BJ (cell line): ENCODE data around the gene IFT80. TPM values are rescaled to one million over a fixed set of nuclear protein-coding genes. Genes with fewer than 3 reads are reported as not detected.

Source experiments
- CTCF ChIA-PET: fragments of 350-600 bp; formaldehyde crosslinking; extraction: SDS; loops from one replicate; lab custom pipeline; 2021; ENCODE audit warnings: antibody characterized with exemption, inconsistent platforms; lab: Yijun Ruan, JAX
- POLR2A ChIA-PET: fragments of 300-600 bp; sonication (Branson Sonifier 250); formaldehyde crosslinking; extraction: SDS; loops from one replicate; lab custom pipeline; 2021; ENCODE audit warnings: antibody characterized with exemption; lab: Charles Lee
- DNase-seq: peaks from one replicate; pipeline ENCODE4 v3.0.0-alpha.2; 2011; ENCODE audit warnings: low read depth
- H3K27me3 ChIP-seq: 2 replicates; pipeline ENCODE4 v1.6.0; 2011; ENCODE audit warnings: low read length; ENCODE audit not compliant: control insufficient read depth, insufficient read depth
- H3K36me3 ChIP-seq: 2 replicates; pipeline ENCODE4 v1.5.1; 2011; ENCODE audit warnings: low read length; ENCODE audit not compliant: control insufficient read depth, insufficient read depth
- H3K4me3 ChIP-seq: 2 replicates; pipeline ENCODE4 v1.5.1; 2011; ENCODE audit warnings: low read depth, mild to moderate bottlenecking, control low read depth, low read length
- CTCF ChIP-seq: IDR thresholded peaks from 2 replicates; pipeline ENCODE4 v1.5.1; 2011; ENCODE audit warnings: low read depth, mild to moderate bottlenecking, control low read depth, inconsistent platforms, low read length, moderate library complexity; ENCODE audit not compliant: insufficient read depth
- polyA plus RNA-seq: library from polyadenylated mRNA; depleted of rRNA; stranded (reverse); fragments of >200 nt; gene quantifications from 2 replicates; pipeline ENCODE4 v1.2.3, GENCODE V29; 2011

IFT80 gene
- polyA plus RNA-seq, 1 experiment: 10.4 TPM

- Histone ChIP-seq H3K27me3 (no peaks in the 10 kb centered on the region), H3K4me3 (no peak overlapping the region), H3K36me3 (no peaks in the 10 kb centered on the region)
- CTCF ChIA-PET: interaction anchor here (0.6 to 1.9 kb wide), 5 partner anchors 10 to 422 kb away, joined by 3 to 5 read pairs (median 3); partner anchors contain the start of gene IL12A
- no peak for DNase-seq
- POLR2A ChIA-PET: no interaction called here
- no peak for TF ChIP-seq CTCF
Measured at GRCh38 chr3:160409812-160410610, 11.0 kb upstream of the IFT80 start.

- Histone ChIP-seq H3K4me3 (no peak overlapping the region; the same call in 1 of the 2 replicates), H3K36me3 (no peaks in the 10 kb centered on the region), H3K27me3 (no peaks in the 10 kb centered on the region)
- TF ChIP-seq CTCF: no peak
- ChIA-PET CTCF (interaction anchor here (0.8 to 0.9 kb wide), 2 partner anchors 10 to 48 kb away, joined by 3 read pairs; no protein-coding TSS in a partner anchor), POLR2A (no interaction called here)
- DNase-seq: no peak
Measured at GRCh38 chr3:160403796-160404470, 4.9 kb upstream of the IFT80 start.

- H3K27me3 ChIP-seq: no peaks in the 10 kb centered on the region
- peak overlapping the region; percentile 57 for H3K4me3 ChIP-seq
- H3K36me3 ChIP-seq: no peaks in the 10 kb centered on the region
- DNase-seq: no peak
- no peak for TF ChIP-seq CTCF
- POLR2A ChIA-PET: no interaction called here
- CTCF ChIA-PET: interaction anchor here (0.9 to 1.0 kb wide), 3 partner anchors 10 to 239 kb away, joined by 3 to 6 read pairs (median 3); no protein-coding TSS in a partner anchor
Measured at GRCh38 chr3:160403028-160403545, 4.1 kb upstream of the IFT80 start.

GRCh38 chr3:160402221-160403027 lies 3.4 kb upstream of the IFT80 start:
- no peak for TF ChIP-seq CTCF
- ChIA-PET POLR2A (interaction anchor here (0.7 kb wide), 1 partner anchor 41 kb away, joined by 10 read pairs; no protein-coding TSS in a partner anchor), CTCF (interaction anchor here (0.9 to 1.6 kb wide), 3 partner anchors 11 to 239 kb away, joined by 3 to 6 read pairs (median 6); no protein-coding TSS in a partner anchor)
- Histone ChIP-seq H3K36me3 (no peaks in the 10 kb centered on the region), H3K27me3 (no peaks in the 10 kb centered on the region), H3K4me3 (peak overlapping the region; percentile 57)
- no peak for DNase-seq
